Measurements from ENCODE around the gene INHBA.

INHBA gene

DNA sequence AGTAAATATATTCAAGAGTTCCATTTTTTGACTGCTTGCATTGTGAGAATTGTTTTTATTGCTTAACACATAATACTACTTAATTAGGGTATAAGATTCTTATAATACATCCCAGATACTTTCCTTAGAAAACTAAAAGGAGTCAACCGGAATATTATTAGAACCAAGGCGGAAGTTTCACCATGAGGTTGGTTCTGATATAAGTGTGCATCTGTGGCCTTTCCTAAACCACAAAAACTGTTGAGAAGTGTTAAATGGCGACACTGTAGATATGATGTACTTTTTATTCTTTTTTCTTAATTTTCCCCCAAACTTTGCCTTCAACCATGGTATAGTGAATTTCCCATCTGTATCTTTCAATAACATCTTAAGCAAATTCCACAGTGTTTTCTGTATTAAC, 32.3 kb upstream of the INHBA start:
- Histone ChIP-seq H3K27ac (ENCODE audit: low read depth, low read length) (no peak overlapping the region), H3K9me3 (ENCODE audit: control insufficient read depth in 5 of 5, low read length in 5 of 5) (no peaks in the 10 kb centered on the region), H3K4me3 (ENCODE audit: low read depth in 1 of 5, low read length in 5 of 5) (no peak overlapping the region), H3K9ac (ENCODE audit: low read length in 5 of 5) (no peak overlapping the region), H3K27me3 (ENCODE audit: control insufficient read depth in 5 of 5, insufficient read depth in 4 of 5, low read length in 5 of 5) (no peaks in the 10 kb centered on the region), H3K4me1 (ENCODE audit: control insufficient read depth in 5 of 5, insufficient read depth in 5 of 5, low read length in 5 of 5) (peaks cover 0 to 13% (median 7%) of the 10 kb centered on the region in 5 donors), H3K36me3 (ENCODE audit: control insufficient read depth in 5 of 5, insufficient read depth in 5 of 5, low read length in 5 of 5) (no peaks in the 10 kb centered on the region)

DNA sequence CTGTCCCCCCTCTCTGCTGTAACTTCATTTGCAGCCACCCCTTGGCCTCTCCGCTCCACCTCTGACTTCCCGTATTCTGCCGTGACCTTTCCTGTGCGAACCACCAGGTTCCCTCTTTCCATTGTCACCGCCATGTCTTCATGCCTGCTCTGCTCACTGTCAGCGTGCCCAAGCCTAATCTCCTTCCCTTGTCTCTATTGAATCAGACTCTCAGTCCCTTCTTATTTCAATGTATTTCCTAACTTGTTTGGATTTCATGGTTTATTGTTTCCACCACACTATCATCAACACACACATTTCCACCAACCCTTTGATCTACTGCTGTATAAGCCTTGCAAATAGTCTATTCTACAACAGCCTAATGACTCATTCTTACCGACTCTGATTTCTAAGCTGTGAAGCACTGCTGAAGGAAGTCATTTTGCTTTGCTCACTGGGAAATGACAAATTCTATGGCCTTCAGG, 30.0 kb upstream of the INHBA start:
- H3K36me3 ChIP-seq (ENCODE audit: control insufficient read depth in 5 of 5, insufficient read depth in 5 of 5, low read length in 5 of 5): no peaks in the 10 kb centered on the region
- no peaks in the 10 kb centered on the region for H3K27me3 ChIP-seq (ENCODE audit: control insufficient read depth in 5 of 5, insufficient read depth in 4 of 5, low read length in 5 of 5)
- H3K9ac ChIP-seq (ENCODE audit: low read length in 5 of 5): no peak overlapping the region
- H3K9me3 ChIP-seq (ENCODE audit: control insufficient read depth in 5 of 5, low read length in 5 of 5): no peaks in the 10 kb centered on the region
- H3K27ac ChIP-seq (ENCODE audit: low read depth, low read length): no peak overlapping the region
- peaks cover 0 to 13% (median 7%) of the 10 kb centered on the region in 5 donors for H3K4me1 ChIP-seq (ENCODE audit: control insufficient read depth in 5 of 5, insufficient read depth in 5 of 5, low read length in 5 of 5)
- H3K4me3 ChIP-seq (ENCODE audit: low read depth in 1 of 5, low read length in 5 of 5): no peak overlapping the region

GRCh38 chr7:41732436-41732785, 29.5 kb upstream of the INHBA start:
- no peaks in the 10 kb centered on the region for H3K9me3 ChIP-seq (ENCODE audit: control insufficient read depth in 5 of 5, low read length in 5 of 5)
- H3K9ac ChIP-seq (ENCODE audit: low read length in 5 of 5): no peak overlapping the region
- no peaks in the 10 kb centered on the region for H3K36me3 ChIP-seq (ENCODE audit: control insufficient read depth in 5 of 5, insufficient read depth in 5 of 5, low read length in 5 of 5)
- no peak overlapping the region for H3K27ac ChIP-seq (ENCODE audit: low read depth, low read length)
- no peaks in the 10 kb centered on the region for H3K27me3 ChIP-seq (ENCODE audit: control insufficient read depth in 5 of 5, insufficient read depth in 4 of 5, low read length in 5 of 5)
- H3K4me1 ChIP-seq (ENCODE audit: control insufficient read depth in 5 of 5, insufficient read depth in 5 of 5, low read length in 5 of 5): peaks cover 0 to 13% (median 7%) of the 10 kb centered on the region in 5 donors
- no peak overlapping the region for H3K4me3 ChIP-seq (ENCODE audit: low read depth in 1 of 5, low read length in 5 of 5)

- Histone ChIP-seq H3K9ac (ENCODE audit: low read length in 5 of 5) (no peak overlapping the region), H3K27ac (ENCODE audit: low read depth, low read length) (no peak overlapping the region), H3K4me1 (ENCODE audit: control insufficient read depth in 5 of 5, insufficient read depth in 5 of 5, low read length in 5 of 5) (peaks cover 0 to 10% (median 3%) of the 10 kb centered on the region in 5 donors), H3K27me3 (ENCODE audit: control insufficient read depth in 5 of 5, insufficient read depth in 4 of 5, low read length in 5 of 5) (no peaks in the 10 kb centered on the region), H3K4me3 (ENCODE audit: low read depth in 1 of 5, low read length in 5 of 5) (no peak overlapping the region), H3K9me3 (ENCODE audit: control insufficient read depth in 5 of 5, low read length in 5 of 5) (no peaks in the 10 kb centered on the region), H3K36me3 (ENCODE audit: control insufficient read depth in 5 of 5, insufficient read depth in 5 of 5, low read length in 5 of 5) (no peaks in the 10 kb centered on the region)
Observed at GRCh38 chr7:41731493-41732435, 28.9 kb upstream of the INHBA start.

- no peaks in the 10 kb centered on the region for H3K27me3 ChIP-seq (ENCODE audit: control insufficient read depth in 5 of 5, insufficient read depth in 4 of 5, low read length in 5 of 5)
Observed at GRCh38 chr7:41730668-41731067, 27.8 kb upstream of the INHBA start.

GRCh38 chr7:41730161-41730560, 27.3 kb upstream of the INHBA start:
- Histone ChIP-seq H3K36me3 (ENCODE audit: control insufficient read depth in 5 of 5, insufficient read depth in 5 of 5, low read length in 5 of 5) (no peaks in the 10 kb centered on the region), H3K27me3 (ENCODE audit: control insufficient read depth in 5 of 5, insufficient read depth in 4 of 5, low read length in 5 of 5) (no peaks in the 10 kb centered on the region), H3K4me1 (ENCODE audit: control insufficient read depth in 5 of 5, insufficient read depth in 5 of 5, low read length in 5 of 5) (peaks cover 0 to 10% (median 2%) of the 10 kb centered on the region in 5 donors), H3K4me3 (ENCODE audit: low read depth in 1 of 5, low read length in 5 of 5) (no peak overlapping the region), H3K9me3 (ENCODE audit: control insufficient read depth in 5 of 5, low read length in 5 of 5) (no peaks in the 10 kb centered on the region), H3K9ac (ENCODE audit: low read length in 5 of 5) (no peak overlapping the region), H3K27ac (ENCODE audit: low read depth, low read length) (no peak overlapping the region)

More at GRCh38 chr7:41730668-41731067, 27.8 kb upstream of the INHBA start:
- Histone ChIP-seq H3K4me1 (ENCODE audit: control insufficient read depth in 5 of 5, insufficient read depth in 5 of 5, low read length in 5 of 5) (peaks cover 0 to 10% (median 2%) of the 10 kb centered on the region in 5 donors), H3K4me3 (ENCODE audit: low read depth in 1 of 5, low read length in 5 of 5) (no peak overlapping the region), H3K9ac (ENCODE audit: low read length in 5 of 5) (no peak overlapping the region), H3K9me3 (ENCODE audit: control insufficient read depth in 5 of 5, low read length in 5 of 5) (no peaks in the 10 kb centered on the region), H3K36me3 (ENCODE audit: control insufficient read depth in 5 of 5, insufficient read depth in 5 of 5, low read length in 5 of 5) (no peaks in the 10 kb centered on the region), H3K27ac (ENCODE audit: low read depth, low read length) (no peak overlapping the region)

DNA sequence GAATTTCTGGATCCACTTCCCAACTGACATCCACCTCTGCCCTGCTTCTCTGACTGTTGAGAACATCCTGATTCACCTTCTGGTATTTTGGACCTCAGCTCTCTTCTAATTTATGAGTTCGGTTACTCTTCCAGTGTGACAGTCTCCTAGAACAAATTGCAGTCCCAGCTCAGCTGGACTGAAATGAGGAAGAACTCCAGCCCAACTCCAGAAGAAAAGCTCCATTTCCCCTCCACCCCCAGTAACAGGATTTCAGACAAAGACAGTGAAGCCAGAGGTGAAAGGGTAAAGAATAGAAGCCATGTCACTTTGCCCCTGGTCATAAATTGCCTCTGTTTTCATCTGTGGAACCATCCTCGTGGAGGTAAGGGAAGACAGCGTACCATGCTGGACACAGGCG, 26.2 kb upstream of the INHBA start:
- no peaks in the 10 kb centered on the region for H3K27me3 ChIP-seq (ENCODE audit: control insufficient read depth in 5 of 5, insufficient read depth in 4 of 5, low read length in 5 of 5)

DNA sequence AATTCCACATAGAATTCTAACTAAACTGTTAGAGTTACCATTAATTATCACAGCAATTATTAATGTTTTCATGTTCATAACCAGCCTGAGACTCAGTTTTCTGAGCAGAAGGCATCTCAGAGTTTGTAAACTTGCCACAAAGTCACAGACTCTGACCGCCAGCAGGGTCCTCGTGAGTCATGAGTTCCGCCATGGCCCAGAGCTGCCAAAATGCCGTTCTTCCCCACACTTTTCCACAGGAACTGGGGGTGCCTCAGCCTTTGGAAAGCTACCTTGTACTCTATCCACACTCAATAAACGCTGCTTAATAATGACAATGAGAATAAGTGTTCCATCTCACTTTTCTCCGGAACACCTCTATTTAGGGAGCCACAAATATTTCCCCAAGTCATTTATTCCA, 22.1 kb upstream of the INHBA start:
- Histone ChIP-seq H3K9me3 (ENCODE audit: control insufficient read depth in 5 of 5, low read length in 5 of 5) (no peaks in the 10 kb centered on the region), H3K4me3 (ENCODE audit: low read depth in 1 of 5, low read length in 5 of 5) (no peak overlapping the region), H3K27me3 (ENCODE audit: control insufficient read depth in 5 of 5, insufficient read depth in 4 of 5, low read length in 5 of 5) (no peaks in the 10 kb centered on the region), H3K9ac (ENCODE audit: low read length in 5 of 5) (no peak overlapping the region), H3K27ac (ENCODE audit: low read depth, low read length) (no peak overlapping the region), H3K36me3 (ENCODE audit: control insufficient read depth in 5 of 5, insufficient read depth in 5 of 5, low read length in 5 of 5) (no peaks in the 10 kb centered on the region), H3K4me1 (ENCODE audit: control insufficient read depth in 5 of 5, insufficient read depth in 5 of 5, low read length in 5 of 5) (no peaks in the 10 kb centered on the region)

More for the DNA sequence above, 26.2 kb upstream of the INHBA start:
- no peak overlapping the region for H3K4me3 ChIP-seq (ENCODE audit: low read depth in 1 of 5, low read length in 5 of 5)
- no peak overlapping the region for H3K27ac ChIP-seq (ENCODE audit: low read depth, low read length)
- H3K4me1 ChIP-seq (ENCODE audit: control insufficient read depth in 5 of 5, insufficient read depth in 5 of 5, low read length in 5 of 5): peaks cover 0 to 10% (median 2%) of the 10 kb centered on the region in 5 donors
- no peak overlapping the region for H3K9ac ChIP-seq (ENCODE audit: low read length in 5 of 5)
- no peaks in the 10 kb centered on the region for H3K36me3 ChIP-seq (ENCODE audit: control insufficient read depth in 5 of 5, insufficient read depth in 5 of 5, low read length in 5 of 5)
- no peaks in the 10 kb centered on the region for H3K9me3 ChIP-seq (ENCODE audit: control insufficient read depth in 5 of 5, low read length in 5 of 5)

- no peaks in the 10 kb centered on the region for H3K36me3 ChIP-seq (ENCODE audit: control insufficient read depth in 5 of 5, insufficient read depth in 5 of 5, low read length in 5 of 5)
Observed at GRCh38 chr7:41720886-41721285, 18.0 kb upstream of the INHBA start.

GRCh38 chr7:41720046-41720445, 17.2 kb upstream of the INHBA start:
- Histone ChIP-seq H3K4me1 (ENCODE audit: control insufficient read depth in 5 of 5, insufficient read depth in 5 of 5, low read length in 5 of 5) (peaks cover 0 to 2% (median 0%) of the 10 kb centered on the region in 5 donors), H3K27ac (ENCODE audit: low read depth, low read length) (no peak overlapping the region), H3K27me3 (ENCODE audit: control insufficient read depth in 5 of 5, insufficient read depth in 4 of 5, low read length in 5 of 5) (peaks cover 0 to 2% (median 0%) of the 10 kb centered on the region in 5 donors), H3K9me3 (ENCODE audit: control insufficient read depth in 5 of 5, low read length in 5 of 5) (no peaks in the 10 kb centered on the region), H3K4me3 (ENCODE audit: low read depth in 1 of 5, low read length in 5 of 5) (no peak overlapping the region), H3K36me3 (ENCODE audit: control insufficient read depth in 5 of 5, insufficient read depth in 5 of 5, low read length in 5 of 5) (no peaks in the 10 kb centered on the region), H3K9ac (ENCODE audit: low read length in 5 of 5) (no peak overlapping the region)

More at GRCh38 chr7:41720886-41721285, 18.0 kb upstream of the INHBA start:
- Histone ChIP-seq H3K27me3 (ENCODE audit: control insufficient read depth in 5 of 5, insufficient read depth in 4 of 5, low read length in 5 of 5) (peaks cover 0 to 2% (median 0%) of the 10 kb centered on the region in 5 donors), H3K27ac (ENCODE audit: low read depth, low read length) (no peak overlapping the region), H3K4me1 (ENCODE audit: control insufficient read depth in 5 of 5, insufficient read depth in 5 of 5, low read length in 5 of 5) (peaks cover 0 to 2% (median 0%) of the 10 kb centered on the region in 5 donors), H3K9me3 (ENCODE audit: control insufficient read depth in 5 of 5, low read length in 5 of 5) (no peaks in the 10 kb centered on the region), H3K9ac (ENCODE audit: low read length in 5 of 5) (no peak overlapping the region), H3K4me3 (ENCODE audit: low read depth in 1 of 5, low read length in 5 of 5) (no peak overlapping the region)

All from subcutaneous abdominal adipose tissue (tissue), 5 donors.